H9 (cell line): ENCODE data around the gene KAZN. TPM values are rescaled to one million over a fixed set of nuclear protein-coding genes. Genes with fewer than 3 reads are reported as not detected.
A peak's percentile ranks its signal among the peaks of the same experiment; 100 is the strongest.

Experiments used
- DNase-seq: peaks from one replicate; pipeline ENCODE4 v3.0.0-alpha.2; 2017
- H2AFZ ChIP-seq: one replicate; pipeline ENCODE4 v1.6.1; 2013; ENCODE audit warnings: mild to moderate bottlenecking, low read length, control low read depth, moderate library complexity
- H2AK5ac ChIP-seq: 2 replicates; pipeline ENCODE4 v1.6.1; 2013; ENCODE audit warnings: low read length, control low read depth, mixed read lengths; ENCODE audit not compliant: insufficient read length
- H2BK120ac ChIP-seq: one replicate; pipeline ENCODE4 v1.6.1; 2013; ENCODE audit warnings: low read depth, mild to moderate bottlenecking, low read length, control low read depth, inconsistent platforms; ENCODE audit not compliant: poor library complexity, severe bottlenecking
- H2BK12ac ChIP-seq: 2 replicates; pipeline ENCODE4 v1.6.1; 2013; ENCODE audit warnings: low read length, control low read depth, mixed read lengths, low read depth; ENCODE audit not compliant: insufficient read length
- H2BK15ac ChIP-seq: 2 replicates; pipeline ENCODE4 v1.6.1; 2013; ENCODE audit warnings: low read depth, low read length, control low read depth
- H2BK20ac ChIP-seq: one replicate; pipeline ENCODE4 v1.6.1; 2013; ENCODE audit warnings: low read depth, mild to moderate bottlenecking, low read length, control low read depth, inconsistent platforms; ENCODE audit not compliant: poor library complexity, severe bottlenecking
- H2BK5ac ChIP-seq: 2 replicates; pipeline ENCODE4 v1.6.1; 2013; ENCODE audit warnings: low read length, control low read depth, mixed read lengths; ENCODE audit not compliant: insufficient read length
- H3K14ac ChIP-seq: 2 replicates; pipeline ENCODE4 v1.6.1; 2013; ENCODE audit warnings: low read length, control low read depth; ENCODE audit not compliant: insufficient read depth
- H3K18ac ChIP-seq: 2 replicates; pipeline ENCODE4 v1.6.1; 2013; ENCODE audit warnings: low read depth, mild to moderate bottlenecking, mixed read lengths, low read length, control low read depth; ENCODE audit not compliant: insufficient read length
- H3K23ac ChIP-seq: 2 replicates; pipeline ENCODE4 v1.6.1; 2013; ENCODE audit warnings: low read length, control low read depth, mixed read lengths, low read depth; ENCODE audit not compliant: insufficient read length
- H3K23me2 ChIP-seq: 2 replicates; pipeline ENCODE4 v1.6.1; 2013; ENCODE audit warnings: low read depth, mild to moderate bottlenecking, mixed read lengths, low read length, control low read depth; ENCODE audit not compliant: insufficient read length, poor library complexity, severe bottlenecking
- H3K27ac ChIP-seq: 2 replicates; pipeline ENCODE4 v1.5.1; 2013; ENCODE audit warnings: low read length, control low read depth, mixed read lengths, low read depth; ENCODE audit not compliant: insufficient read length
- H3K27me3 ChIP-seq: 2 replicates; pipeline ENCODE4 v1.6.1; 2013; ENCODE audit warnings: low read length, control low read depth, inconsistent platforms; ENCODE audit not compliant: insufficient read depth
- H3K4ac ChIP-seq: 2 replicates; pipeline ENCODE4 v1.6.1; 2013; ENCODE audit warnings: low read depth, mild to moderate bottlenecking, control low read depth, inconsistent platforms, low read length, moderate library complexity
- H3K4me1 ChIP-seq: 2 replicates; pipeline ENCODE4 v1.6.1; 2013; ENCODE audit warnings: low read length, control low read depth, inconsistent platforms; ENCODE audit not compliant: insufficient read depth
- H3K4me2 ChIP-seq: 2 replicates; pipeline ENCODE4 v1.6.1; 2013; ENCODE audit warnings: low read length, control low read depth, mixed read lengths; ENCODE audit not compliant: insufficient read length, insufficient read depth
- H3K56ac ChIP-seq: 2 replicates; pipeline ENCODE4 v1.6.1; 2013; ENCODE audit warnings: low read depth, mild to moderate bottlenecking, mixed read lengths, low read length, control low read depth; ENCODE audit not compliant: insufficient read length
- H3K79me1 ChIP-seq: 2 replicates; pipeline ENCODE4 v1.6.1; 2013; ENCODE audit warnings: low read depth, mild to moderate bottlenecking, moderate library complexity, low read length, control low read depth, inconsistent platforms; ENCODE audit not compliant: insufficient read depth, poor library complexity, severe bottlenecking
- H3K79me2 ChIP-seq: 2 replicates; pipeline ENCODE4 v1.6.1; 2013; ENCODE audit warnings: low read length, control low read depth, inconsistent platforms; ENCODE audit not compliant: insufficient read depth
- H3K9ac ChIP-seq: 2 replicates; pipeline ENCODE4 v1.6.1; 2013; ENCODE audit warnings: low read length, control low read depth, mixed read lengths; ENCODE audit not compliant: insufficient read length; ENCODE audit errors: extremely low read depth
- H3K9me3 ChIP-seq: one replicate; pipeline ENCODE4 v1.6.1; 2013; ENCODE audit warnings: low read depth, low read length, inconsistent platforms; ENCODE audit not compliant: control insufficient read depth
- H3T11ph ChIP-seq: one replicate; pipeline ENCODE4 v1.6.1; 2013; ENCODE audit warnings: mild to moderate bottlenecking, low read length, control low read depth, inconsistent platforms
- H4K20me1 ChIP-seq: one replicate; pipeline ENCODE4 v1.6.1; 2013; ENCODE audit not compliant: control insufficient read depth, insufficient read length, insufficient read depth
- H4K5ac ChIP-seq: 2 replicates; pipeline ENCODE4 v1.6.1; 2013; ENCODE audit warnings: low read depth, mild to moderate bottlenecking, mixed read lengths, low read length, control low read depth; ENCODE audit not compliant: insufficient read length
- H4K8ac ChIP-seq: replicated peaks from 2 replicates; pipeline ENCODE4 v1.6.1; 2013; ENCODE audit warnings: low read length, control low read depth, mixed read lengths, low read depth; ENCODE audit not compliant: insufficient read length
- H4K91ac ChIP-seq: 2 replicates; pipeline ENCODE4 v1.6.1; 2013; ENCODE audit warnings: low read depth, mild to moderate bottlenecking, moderate library complexity, mixed read lengths, low read length, control low read depth; ENCODE audit not compliant: insufficient read length
- H3K27ac Mint-ChIP-seq, 3 experiments: 2 replicates in 2 of 3; 3 replicates in 1 of 3; pipeline ENCODE4 v1.8.0; 2020 to 2021; ENCODE audit warnings: mixed read lengths in 3 of 3, mild to moderate bottlenecking in 1 of 3, moderate library complexity in 1 of 3
- H3K27me3 Mint-ChIP-seq: 2 replicates; pipeline ENCODE4 v1.8.0; 2021; ENCODE audit warnings: low read depth, mild to moderate bottlenecking, moderate library complexity, mixed read lengths
- H3K36me3 Mint-ChIP-seq, 3 experiments: 2 replicates in 2 of 3; 3 replicates in 1 of 3; pipeline ENCODE4 v1.8.0; 2020 to 2021; ENCODE audit warnings: low read depth in 3 of 3, mixed read lengths in 3 of 3; ENCODE audit not compliant: insufficient read depth in 1 of 3
- H3K4me1 Mint-ChIP-seq, 2 experiments: 2 replicates each; pipeline ENCODE4 v1.8.0; 2020; ENCODE audit warnings: mixed read lengths in 2 of 2
- H3K4me3 Mint-ChIP-seq, 2 experiments: 2 replicates in 1 of 2; 3 replicates in 1 of 2; pipeline ENCODE4 v1.8.0; 2020 to 2021; ENCODE audit warnings: mild to moderate bottlenecking in 2 of 2, mixed read lengths in 2 of 2, moderate library complexity in 1 of 2
- H3K9me3 Mint-ChIP-seq, 2 experiments: 2 replicates in 1 of 2; 3 replicates in 1 of 2; pipeline ENCODE4 v1.8.0; 2020; ENCODE audit warnings: mild to moderate bottlenecking in 2 of 2, mixed read lengths in 2 of 2, moderate library complexity in 1 of 2
- CTCF ChIP-seq: fragments of 200-600 bp; sonication (generic); conservative IDR thresholded peaks from 3 replicates; pipeline ENCODE4 v1.8.0; 2021; ENCODE audit warnings: antibody characterized with exemption, mild to moderate bottlenecking
- WGBS: extraction: QIAGEN DNeasy Blood & Tissue Kit; methylation state at CpG from one replicate; pipeline ENCODE4 v1.1.7; 2013; ENCODE audit warnings: missing lambda C conversion rate, low lambda C conversion rate, mixed read lengths; ENCODE audit not compliant: insufficient read length; ENCODE audit errors: extremely low coverage; 5-methylcytosine and 5-hydroxymethylcytosine counted together
- total RNA-seq: library from RNA; stranded (reverse); gene quantifications from 2 replicates; pipeline ENCODE4 v1.2.1, GENCODE V29; 2021

Gene KAZN
- total RNA-seq, 1 experiment from 2014 or later = 7.6 TPM

GRCh38 chr1:14986168-14986567, 387.7 kb downstream of the KAZN start:
- Histone ChIP-seq H3K4me2 (no peak overlapping the region), H3K14ac (no peak overlapping the region), H4K91ac (no peak overlapping the region), H3K79me2 (no peaks in the 10 kb centered on the region), H3K9ac (no peak overlapping the region), H3K56ac (no peak overlapping the region), H2BK12ac (no peak overlapping the region), H3K27me3 (no peaks in the 10 kb centered on the region), H3K9me3 (no peaks in the 10 kb centered on the region), H2AK5ac (no peak overlapping the region), H3K18ac (no peak overlapping the region), H2BK15ac (no peak overlapping the region), H2AFZ (no peak overlapping the region), H4K8ac (no peak overlapping the region), H2BK20ac (no peak overlapping the region), H4K20me1 (no peaks in the 10 kb centered on the region), H3K23me2 (no peaks in the 10 kb centered on the region), H2BK5ac (no peak overlapping the region), H3K27ac (no peak overlapping the region), H3T11ph (no peak overlapping the region), H3K4me1 (no peaks in the 10 kb centered on the region), H2BK120ac (no peak overlapping the region), H4K5ac (no peak overlapping the region), H3K4ac (no peak overlapping the region), H3K23ac (no peak overlapping the region), H3K79me1 (no peaks in the 10 kb centered on the region)
- no peak for DNase-seq
- no CpG with 5 or more reads among the region's 8 CpGs for WGBS
- Mint-ChIP-seq H3K36me3 (no peaks in the 10 kb centered on the region), H3K9me3 (no peaks in the 10 kb centered on the region), H3K4me1 (peaks cover 0 to 9% of the 10 kb centered on the region in 2 experiments; a peak in 1 of 4 replicates), H3K27ac (peak overlapping the region in 1 of 3 experiments; percentile 22; a peak in 1 of 7 replicates), H3K27me3 (peaks cover 2% of the 10 kb centered on the region; the same call in 1 of the 2 replicates), H3K4me3 (no peak overlapping the region)
- TF ChIP-seq CTCF = no peak
